GM19328 (cell line): ENCODE data around the gene FYB1.

Source experiments
- ATAC-seq: cut with Tn5 transposase; IDR thresholded peaks from one replicate; pipeline ENCODE4 v1.9.1; 2021; ENCODE audit warnings: mild to moderate bottlenecking, moderate library complexity; ENCODE audit not compliant: unreplicated experiment

The FYB1 gene

GRCh38 chr5:39099831-39100230, 119.5 kb downstream of the FYB1 start:
- no peak for ATAC-seq

- ATAC-seq = no peak
Observed at GRCh38 chr5:39093352-39093751, 126.0 kb downstream of the FYB1 start.

GRCh38 chr5:39092581-39093351, 126.6 kb downstream of the FYB1 start:
- no peak for ATAC-seq

- ATAC-seq = no peak
Observed at GRCh38 chr5:39091940-39092580, 127.3 kb downstream of the FYB1 start.

- ATAC-seq = no peak
Observed at GRCh38 chr5:39083968-39084367, 135.4 kb downstream of the FYB1 start.

GRCh38 chr5:39082995-39083394, 136.4 kb downstream of the FYB1 start:
- ATAC-seq = no peak

- no peak for ATAC-seq
Observed at GRCh38 chr5:39080597-39081204, 138.7 kb downstream of the FYB1 start.

GRCh38 chr5:39080168-39080567, 139.2 kb downstream of the FYB1 start:
- no peak for ATAC-seq

GRCh38 chr5:39079147-39079546, 140.2 kb downstream of the FYB1 start:
- ATAC-seq = no peak

- peak; percentile 19 for ATAC-seq
Observed at GRCh38 chr5:39076757-39077728, 142.3 kb downstream of the FYB1 start.

GRCh38 chr5:39076101-39076756, 143.1 kb downstream of the FYB1 start:
- no peak for ATAC-seq

- peak; percentile 71 for ATAC-seq
Observed at GRCh38 chr5:39074017-39074814, 145.1 kb downstream of the FYB1 start, which contains the start of gene RICTOR. TSS of gene RICTOR (minus strand) at chr5:39074399. CDS start at chr5:39074377, 22 bp downstream.

- peak; percentile 26 for ATAC-seq
Observed at GRCh38 chr5:39073767-39074016, 145.7 kb downstream of the FYB1 start.

GRCh38 chr5:39072925-39073766, 146.2 kb downstream of the FYB1 start:
- peak; percentile 31 for ATAC-seq

- no peak for ATAC-seq
Observed at GRCh38 chr5:39068099-39068498, 151.3 kb downstream of the FYB1 start.

GRCh38 chr5:39064450-39064849, 154.9 kb downstream of the FYB1 start:
- ATAC-seq = no peak

GRCh38 chr5:39063037-39063436, 156.3 kb downstream of the FYB1 start:
- ATAC-seq = no peak

GRCh38 chr5:39062530-39062929, 156.8 kb downstream of the FYB1 start:
- no peak for ATAC-seq

- ATAC-seq = no peak
Observed at GRCh38 chr5:39062104-39062503, 157.3 kb downstream of the FYB1 start.
